Measurements from ENCODE around the gene XPC. TPM values are rescaled to one million over a fixed set of nuclear protein-coding genes. Genes with fewer than 3 reads are reported as not detected.

The XPC gene
- total RNA-seq, 2 donors from 2014 or later, result 31.9 to 39.7 TPM

- Mint-ChIP-seq H3K4me1 (peaks cover 25% of the 10 kb centered on the region), H3K4me3 (no peak overlapping the region), H3K27ac (peak overlapping the region; percentile 63), H3K27me3 (no peaks in the 10 kb centered on the region), H3K9me3 (no peaks in the 10 kb centered on the region), H3K36me3 (ENCODE audit: low read depth) (peaks cover 86% of the 10 kb centered on the region)
- no peak for ATAC-seq (replicated peaks)
Observed at GRCh38 chr3:14169871-14170270, 8.5 kb downstream of the XPC start.

- Mint-ChIP-seq H3K27ac (peak overlapping the region; percentile 5), H3K9me3 (no peaks in the 10 kb centered on the region), H3K36me3 (ENCODE audit: low read depth) (peaks cover 91% of the 10 kb centered on the region), H3K4me1 (peaks cover 24% of the 10 kb centered on the region), H3K4me3 (no peak overlapping the region), H3K27me3 (no peaks in the 10 kb centered on the region)
- no peak for ATAC-seq (replicated peaks)
Observed at GRCh38 chr3:14169435-14169834, 9.0 kb downstream of the XPC start.

GRCh38 chr3:14166877-14167603, 11.4 kb downstream of the XPC start:
- H3K27me3 Mint-ChIP-seq, result no peaks in the 10 kb centered on the region
- H3K4me1 Mint-ChIP-seq, result peaks cover 23% of the 10 kb centered on the region
- peaks cover 4% of the 10 kb centered on the region for H3K9me3 Mint-ChIP-seq
- H3K36me3 Mint-ChIP-seq (ENCODE audit: low read depth), result peaks cover 100% of the 10 kb centered on the region
- peak overlapping the region; percentile 42 for H3K27ac Mint-ChIP-seq
- no peak for ATAC-seq (replicated peaks)
- no peak overlapping the region for H3K4me3 Mint-ChIP-seq

- Mint-ChIP-seq H3K4me1 (peaks cover 14% of the 10 kb centered on the region), H3K9me3 (peaks cover 4% of the 10 kb centered on the region), H3K36me3 (ENCODE audit: low read depth) (peaks cover 100% of the 10 kb centered on the region), H3K4me3 (no peak overlapping the region), H3K27me3 (no peaks in the 10 kb centered on the region), H3K27ac (peak overlapping the region; percentile 46)
- ATAC-seq (replicated peaks), result no peak
Observed at GRCh38 chr3:14162178-14162577, 16.2 kb downstream of the XPC start.

- Mint-ChIP-seq H3K36me3 (ENCODE audit: low read depth) (peaks cover 100% of the 10 kb centered on the region), H3K4me1 (peaks cover 8% of the 10 kb centered on the region), H3K4me3 (no peak overlapping the region), H3K27ac (no peak overlapping the region), H3K9me3 (peaks cover 4% of the 10 kb centered on the region), H3K27me3 (no peaks in the 10 kb centered on the region)
- no peak for ATAC-seq (replicated peaks)
Observed at GRCh38 chr3:14161282-14161681, 17.1 kb downstream of the XPC start.

GRCh38 chr3:14159426-14159825, 19.0 kb downstream of the XPC start:
- H3K36me3 Mint-ChIP-seq (ENCODE audit: low read depth), result peaks cover 100% of the 10 kb centered on the region

GRCh38 chr3:14158370-14158769, 20.0 kb downstream of the XPC start:
- H3K4me3 Mint-ChIP-seq, result no peak overlapping the region
- H3K27me3 Mint-ChIP-seq, result no peaks in the 10 kb centered on the region
- H3K4me1 Mint-ChIP-seq, result peaks cover 10% of the 10 kb centered on the region
- H3K9me3 Mint-ChIP-seq, result peaks cover 4% of the 10 kb centered on the region
- no peak for ATAC-seq (replicated peaks)
- H3K36me3 Mint-ChIP-seq (ENCODE audit: low read depth), result peaks cover 100% of the 10 kb centered on the region
- H3K27ac Mint-ChIP-seq, result peak overlapping the region; percentile 26

More at GRCh38 chr3:14159426-14159825, 19.0 kb downstream of the XPC start:
- ATAC-seq (replicated peaks), result no peak
- Mint-ChIP-seq H3K27ac (peak overlapping the region; percentile 26), H3K4me3 (no peak overlapping the region), H3K27me3 (no peaks in the 10 kb centered on the region), H3K9me3 (peaks cover 4% of the 10 kb centered on the region), H3K4me1 (peaks cover 10% of the 10 kb centered on the region)

GRCh38 chr3:14157951-14158350, 20.4 kb downstream of the XPC start:
- Mint-ChIP-seq H3K27me3 (no peaks in the 10 kb centered on the region), H3K4me3 (no peak overlapping the region), H3K9me3 (peaks cover 4% of the 10 kb centered on the region), H3K36me3 (ENCODE audit: low read depth) (peaks cover 100% of the 10 kb centered on the region), H3K27ac (peak overlapping the region; percentile 26), H3K4me1 (peaks cover 10% of the 10 kb centered on the region)
- ATAC-seq (replicated peaks), result no peak

GRCh38 chr3:14156843-14157561, 21.4 kb downstream of the XPC start:
- peaks cover 100% of the 10 kb centered on the region for H3K36me3 Mint-ChIP-seq (ENCODE audit: low read depth)
- H3K4me1 Mint-ChIP-seq, result peaks cover 5% of the 10 kb centered on the region
- ATAC-seq (replicated peaks), result no peak

GRCh38 chr3:14156201-14156600, 22.2 kb downstream of the XPC start:
- no peak for ATAC-seq (replicated peaks)
- Mint-ChIP-seq H3K9me3 (no peaks in the 10 kb centered on the region), H3K27ac (peak overlapping the region; percentile 67), H3K36me3 (ENCODE audit: low read depth) (peaks cover 92% of the 10 kb centered on the region), H3K4me1 (peaks cover 5% of the 10 kb centered on the region), H3K4me3 (no peak overlapping the region), H3K27me3 (no peaks in the 10 kb centered on the region)

More at GRCh38 chr3:14156843-14157561, 21.4 kb downstream of the XPC start:
- H3K27me3 Mint-ChIP-seq, result no peaks in the 10 kb centered on the region
- no peak overlapping the region for H3K4me3 Mint-ChIP-seq
- no peaks in the 10 kb centered on the region for H3K9me3 Mint-ChIP-seq
- peak overlapping the region; percentile 67 for H3K27ac Mint-ChIP-seq

GRCh38 chr3:14154895-14155440, 23.4 kb downstream of the XPC start:
- H3K27me3 Mint-ChIP-seq, result no peaks in the 10 kb centered on the region
- ATAC-seq (replicated peaks), result no peak
- no peaks in the 10 kb centered on the region for H3K9me3 Mint-ChIP-seq
- H3K4me1 Mint-ChIP-seq, result peaks cover 5% of the 10 kb centered on the region
- peak overlapping the region; percentile 62 for H3K27ac Mint-ChIP-seq
- H3K4me3 Mint-ChIP-seq, result no peak overlapping the region
- peaks cover 79% of the 10 kb centered on the region for H3K36me3 Mint-ChIP-seq (ENCODE audit: low read depth)

- no peak overlapping the region for H3K27ac Mint-ChIP-seq
- H3K4me3 Mint-ChIP-seq, result no peak overlapping the region
- peaks cover 75% of the 10 kb centered on the region for H3K36me3 Mint-ChIP-seq (ENCODE audit: low read depth)
- H3K9me3 Mint-ChIP-seq, result no peaks in the 10 kb centered on the region
- ATAC-seq (replicated peaks), result no peak
- H3K4me1 Mint-ChIP-seq, result peaks cover 5% of the 10 kb centered on the region
- no peaks in the 10 kb centered on the region for H3K27me3 Mint-ChIP-seq
Observed at GRCh38 chr3:14154276-14154675, 24.1 kb downstream of the XPC start.

- H3K27ac Mint-ChIP-seq, result peak overlapping the region; percentile 36
- H3K36me3 Mint-ChIP-seq (ENCODE audit: low read depth), result peaks cover 72% of the 10 kb centered on the region
- no peaks in the 10 kb centered on the region for H3K9me3 Mint-ChIP-seq
- no peaks in the 10 kb centered on the region for H3K27me3 Mint-ChIP-seq
- H3K4me1 Mint-ChIP-seq, result peaks cover 5% of the 10 kb centered on the region
- H3K4me3 Mint-ChIP-seq, result no peak overlapping the region
- ATAC-seq (replicated peaks), result no peak
Observed at GRCh38 chr3:14153663-14154062, 24.7 kb downstream of the XPC start.

GRCh38 chr3:14152963-14153355, 25.4 kb downstream of the XPC start:
- Mint-ChIP-seq H3K9me3 (no peaks in the 10 kb centered on the region), H3K4me3 (no peak overlapping the region), H3K36me3 (ENCODE audit: low read depth) (peaks cover 70% of the 10 kb centered on the region), H3K4me1 (peaks cover 5% of the 10 kb centered on the region), H3K27me3 (no peaks in the 10 kb centered on the region), H3K27ac (peak overlapping the region; percentile 63)
- ATAC-seq (replicated peaks), result no peak

All from activated T-helper 17 cell treated with anti-CD3 and anti-CD28 coated beads, Interleukin-2, amount 50 U/mL, for 72 hours (primary cell).